Measurements from ENCODE around the gene TNFSF11. TPM values are rescaled to one million over a fixed set of nuclear protein-coding genes. Genes with fewer than 3 reads are reported as not detected.

TNFSF11 gene
- total RNA-seq, 2 experiments from 2014 or later, result not detected

DNA sequence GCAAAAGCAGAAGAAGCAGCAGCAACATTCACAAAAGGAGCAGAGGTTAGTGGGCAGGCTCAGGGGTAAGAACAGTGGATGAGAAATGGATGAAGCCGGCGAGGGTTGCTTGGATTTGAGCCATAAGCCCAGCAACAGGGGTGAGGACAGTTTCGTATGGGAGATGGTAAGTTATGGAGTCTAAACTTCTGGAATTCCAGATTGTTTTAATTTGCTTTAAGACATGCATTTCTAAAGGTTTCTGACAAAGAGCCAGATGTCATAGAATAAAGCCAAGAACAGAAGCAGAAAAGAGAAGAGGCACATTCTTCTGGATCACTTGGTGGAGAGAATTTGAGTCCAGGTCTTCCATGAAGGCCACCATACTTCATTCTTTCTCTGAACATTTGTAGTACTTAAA lies 76.6 kb downstream of the TNFSF11 start:
- H3K4me1 ChIP-seq (ENCODE audit: insufficient read depth, low read length, poor library complexity, severe bottlenecking), result no peaks in the 10 kb centered on the region
- CTCF ChIA-PET (ENCODE audit: unreplicated experiment), result no interaction called here
- H3K79me2 ChIP-seq (ENCODE audit: insufficient read depth, low read depth, low read length), result no peaks in the 10 kb centered on the region
- DNase-seq (ENCODE audit: low spot score), result no peak
- H3K4me3 ChIP-seq (ENCODE audit: low read depth, low read length, poor library complexity, severe bottlenecking), result no peak overlapping the region
- H3K9me2 ChIP-seq (ENCODE audit: insufficient read depth, low read length), result no peaks in the 10 kb centered on the region
- no TSS peak for BruUV-seq (replicated peaks)
- POLR2A ChIA-PET, result interaction anchor here (0.8 kb wide), 1 partner anchor 10 kb away, joined by 4 read pairs; no protein-coding TSS in a partner anchor
- no peak overlapping the region for H3K27ac ChIP-seq (ENCODE audit: low read depth, low read length, poor library complexity, severe bottlenecking)
- H3K4me2 ChIP-seq (ENCODE audit: low read length), result no peak overlapping the region
- H2AFZ ChIP-seq (ENCODE audit: low read length), result no peak overlapping the region
- TF ChIP-seq, protein P1, sequence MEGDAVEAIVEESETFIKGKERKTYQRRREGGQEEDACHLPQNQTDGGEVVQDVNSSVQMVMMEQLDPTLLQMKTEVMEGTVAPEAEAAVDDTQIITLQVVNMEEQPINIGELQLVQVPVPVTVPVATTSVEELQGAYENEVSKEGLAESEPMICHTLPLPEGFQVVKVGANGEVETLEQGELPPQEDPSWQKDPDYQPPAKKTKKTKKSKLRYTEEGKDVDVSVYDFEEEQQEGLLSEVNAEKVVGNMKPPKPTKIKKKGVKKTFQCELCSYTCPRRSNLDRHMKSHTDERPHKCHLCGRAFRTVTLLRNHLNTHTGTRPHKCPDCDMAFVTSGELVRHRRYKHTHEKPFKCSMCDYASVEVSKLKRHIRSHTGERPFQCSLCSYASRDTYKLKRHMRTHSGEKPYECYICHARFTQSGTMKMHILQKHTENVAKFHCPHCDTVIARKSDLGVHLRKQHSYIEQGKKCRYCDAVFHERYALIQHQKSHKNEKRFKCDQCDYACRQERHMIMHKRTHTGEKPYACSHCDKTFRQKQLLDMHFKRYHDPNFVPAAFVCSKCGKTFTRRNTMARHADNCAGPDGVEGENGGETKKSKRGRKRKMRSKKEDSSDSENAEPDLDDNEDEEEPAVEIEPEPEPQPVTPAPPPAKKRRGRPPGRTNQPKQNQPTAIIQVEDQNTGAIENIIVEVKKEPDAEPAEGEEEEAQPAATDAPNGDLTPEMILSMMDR (conservative IDR thresholded peaks at IDR 0.05; ENCODE audit: low read length), result no peak
- no peak for TF ChIP-seq EZH2phosphoT487 (IDR thresholded peaks at IDR 0.05; ENCODE audit: borderline replicate concordance, low read depth, low read length)
- no peaks in the 10 kb centered on the region for H4K20me1 ChIP-seq (ENCODE audit: insufficient read depth, low read length)
- no peaks in the 10 kb centered on the region for H3K9me3 ChIP-seq (ENCODE audit: low read length)
- intact Hi-C loops (cut with micrococcal nuclease; ENCODE audit: unreplicated experiment), result no loop called here
- no peaks in the 10 kb centered on the region for H3K36me3 ChIP-seq (ENCODE audit: insufficient read depth, low read length)

DNA sequence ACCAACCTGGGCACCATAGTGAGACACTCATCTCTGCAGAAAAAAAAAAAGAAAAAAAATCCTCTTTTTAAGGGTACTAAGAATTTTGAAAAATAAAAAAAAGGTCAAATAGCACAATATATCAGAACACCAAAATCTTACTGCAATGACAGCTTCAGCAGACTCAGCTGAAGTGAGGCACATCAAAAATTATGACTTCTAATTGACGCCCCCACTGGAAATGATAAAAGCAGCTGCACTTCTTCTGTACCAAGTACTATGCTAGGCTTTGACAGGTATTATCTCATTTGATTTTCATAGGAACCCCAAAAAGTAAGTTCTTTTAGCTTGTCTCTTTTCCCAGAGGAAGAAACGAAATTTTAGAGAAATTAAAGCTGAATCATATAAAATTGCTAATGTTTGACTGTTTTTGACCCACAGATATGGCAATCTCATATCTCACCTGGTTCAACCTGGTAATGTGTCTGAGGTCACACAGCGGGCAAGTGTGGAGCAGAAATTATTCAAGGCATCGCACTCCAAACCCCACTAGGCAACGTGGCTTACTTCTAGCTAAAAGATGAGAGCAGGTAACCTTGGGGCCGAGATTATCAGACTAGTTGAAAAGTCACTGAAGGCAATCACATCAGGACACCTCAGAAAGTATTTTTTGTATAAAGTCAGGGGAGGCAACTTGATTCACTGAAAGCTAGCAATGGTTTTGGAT lies 78.1 kb downstream of the TNFSF11 start:
- TF ChIP-seq, protein P1 (conservative IDR thresholded peaks at IDR 0.05; ENCODE audit: low read length), result no peak
- no peak for TF ChIP-seq EZH2phosphoT487 (IDR thresholded peaks at IDR 0.05; ENCODE audit: borderline replicate concordance, low read depth, low read length)
- Histone ChIP-seq H3K4me3 (ENCODE audit: low read depth, low read length, poor library complexity, severe bottlenecking) (no peak overlapping the region), H3K9me2 (ENCODE audit: insufficient read depth, low read length) (no peaks in the 10 kb centered on the region), H3K4me2 (ENCODE audit: low read length) (no peak overlapping the region), H4K20me1 (ENCODE audit: insufficient read depth, low read length) (no peaks in the 10 kb centered on the region), H3K9me3 (ENCODE audit: low read length) (no peaks in the 10 kb centered on the region), H3K27ac (ENCODE audit: low read depth, low read length, poor library complexity, severe bottlenecking) (no peak overlapping the region), H3K4me1 (ENCODE audit: insufficient read depth, low read length, poor library complexity, severe bottlenecking) (no peaks in the 10 kb centered on the region), H3K79me2 (ENCODE audit: insufficient read depth, low read depth, low read length) (no peaks in the 10 kb centered on the region), H2AFZ (ENCODE audit: low read length) (no peak overlapping the region), H3K36me3 (ENCODE audit: insufficient read depth, low read length) (no peaks in the 10 kb centered on the region)
- intact Hi-C loops (cut with micrococcal nuclease; ENCODE audit: unreplicated experiment), result no loop called here
- POLR2A ChIA-PET, result interaction anchor here (1.2 kb wide), 1 partner anchor 9 kb away, joined by 5 read pairs; no protein-coding TSS in a partner anchor
- no TSS peak for BruUV-seq (replicated peaks)
- CTCF ChIA-PET (ENCODE audit: unreplicated experiment), result no interaction called here
- DNase-seq (ENCODE audit: low spot score), result no peak
